NCI-H2196 (cell line): ENCODE data around the gene AMIGO3.
"Not testable (repeated sequence)": the region's sequence is repeated elsewhere in the genome, so short reads cannot be mapped to it uniquely, and the experiment has no call there.

Source experiments
- DNase-seq: peaks from one replicate; lab custom pipeline; 2025; ENCODE audit not compliant: unreplicated experiment; lab: John Stamatoyannopoulos, UW

The AMIGO3 gene

DNA sequence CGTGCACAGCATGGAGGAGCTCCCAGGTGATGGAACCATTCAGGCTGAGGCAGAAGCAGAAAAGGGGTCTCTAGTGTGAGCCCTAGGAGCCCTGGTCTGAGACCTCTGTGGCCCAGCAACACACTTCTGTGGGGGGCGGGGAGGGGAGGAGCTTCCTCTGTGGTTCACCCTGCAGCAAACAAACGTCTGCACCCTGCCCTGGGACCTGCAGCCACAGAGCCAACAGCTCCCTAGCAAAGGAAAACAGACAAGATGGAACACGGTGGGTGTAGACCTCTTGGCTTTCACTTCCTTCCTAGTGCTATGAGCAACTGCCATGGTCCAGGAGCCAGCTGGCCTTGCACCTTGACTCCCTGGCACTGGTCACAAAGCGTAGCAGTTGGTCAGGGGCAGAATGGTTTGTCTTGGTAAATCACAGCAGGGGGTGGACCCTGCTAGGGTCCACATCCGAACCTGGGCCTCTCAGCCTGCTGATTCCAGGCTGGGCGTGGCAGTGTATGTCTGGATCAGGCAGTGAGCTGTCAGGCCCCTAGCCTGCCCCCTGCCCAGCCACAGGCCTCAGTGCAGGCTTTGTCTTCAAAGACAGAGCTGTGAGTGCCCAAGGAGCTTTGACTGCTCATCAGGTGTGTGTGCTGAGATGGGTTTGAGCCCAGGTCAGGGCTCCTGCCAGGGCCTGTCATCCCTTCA is 6.7 kb downstream of the AMIGO3 start:
- DNase-seq, result no peak

DNA sequence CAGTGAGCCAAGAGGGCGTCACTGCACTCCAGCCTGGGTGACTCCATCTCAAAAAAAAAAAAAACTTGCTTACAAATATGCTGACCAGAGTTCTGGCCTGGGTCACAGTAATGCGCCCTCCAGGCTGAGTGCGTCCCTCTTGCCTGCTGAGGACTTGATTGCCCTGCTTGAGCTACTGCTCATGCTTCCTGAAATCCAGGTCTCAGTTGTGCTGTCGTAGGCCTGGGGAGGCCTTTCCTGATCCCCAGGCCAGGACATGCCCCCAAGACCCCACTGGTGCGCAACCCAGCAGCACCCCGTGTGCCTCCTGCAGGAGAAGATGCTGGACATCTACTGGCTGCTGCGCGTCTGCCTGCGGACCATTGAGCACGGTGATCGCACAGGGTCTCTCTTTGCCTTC is 7.3 kb downstream of the AMIGO3 start:
- DNase-seq, result no peak

DNA sequence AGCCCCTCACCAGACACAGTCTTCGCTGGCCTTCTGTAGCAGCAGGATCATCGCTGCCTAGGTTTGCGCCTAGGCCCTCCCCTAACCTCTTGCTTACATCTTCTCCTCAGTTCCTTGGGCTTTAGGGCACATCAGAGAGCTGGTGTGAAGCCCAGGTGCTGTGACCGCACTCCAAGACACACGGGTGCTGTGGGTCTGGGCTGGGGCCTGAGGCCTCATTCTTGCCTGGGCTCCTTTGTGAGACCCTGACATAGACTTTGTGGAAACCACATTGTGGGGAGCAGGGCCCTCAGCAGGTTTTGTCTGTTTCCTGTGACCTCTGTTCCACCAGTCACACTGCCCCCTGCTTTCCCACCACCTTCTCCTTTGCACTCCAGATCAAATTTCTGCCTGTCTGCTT is 8.0 kb downstream of the AMIGO3 start:
- no peak for DNase-seq

DNA sequence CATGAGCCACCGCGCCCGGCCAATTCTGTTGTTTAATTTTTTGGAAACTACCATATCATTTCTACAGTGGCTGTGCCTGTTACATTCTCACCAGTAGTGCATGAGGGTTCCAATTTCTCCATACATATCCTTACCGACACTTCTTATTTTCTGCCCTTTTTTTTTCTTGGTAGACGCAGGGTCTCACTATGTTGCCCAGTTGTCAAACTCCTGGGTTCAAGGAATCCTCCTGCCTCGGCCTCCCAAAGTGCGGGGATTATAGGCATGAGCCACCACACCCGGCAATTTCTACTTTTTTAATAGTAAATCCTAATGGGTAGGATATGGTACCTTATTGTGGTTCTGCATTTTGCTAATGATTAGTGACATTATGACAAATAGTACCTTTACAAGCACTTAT is 9.6 kb downstream of the AMIGO3 start:
- no peak for DNase-seq

GRCh38 chr3:49707113-49707480 is 12.4 kb downstream of the AMIGO3 start:
- no peak for DNase-seq

DNA sequence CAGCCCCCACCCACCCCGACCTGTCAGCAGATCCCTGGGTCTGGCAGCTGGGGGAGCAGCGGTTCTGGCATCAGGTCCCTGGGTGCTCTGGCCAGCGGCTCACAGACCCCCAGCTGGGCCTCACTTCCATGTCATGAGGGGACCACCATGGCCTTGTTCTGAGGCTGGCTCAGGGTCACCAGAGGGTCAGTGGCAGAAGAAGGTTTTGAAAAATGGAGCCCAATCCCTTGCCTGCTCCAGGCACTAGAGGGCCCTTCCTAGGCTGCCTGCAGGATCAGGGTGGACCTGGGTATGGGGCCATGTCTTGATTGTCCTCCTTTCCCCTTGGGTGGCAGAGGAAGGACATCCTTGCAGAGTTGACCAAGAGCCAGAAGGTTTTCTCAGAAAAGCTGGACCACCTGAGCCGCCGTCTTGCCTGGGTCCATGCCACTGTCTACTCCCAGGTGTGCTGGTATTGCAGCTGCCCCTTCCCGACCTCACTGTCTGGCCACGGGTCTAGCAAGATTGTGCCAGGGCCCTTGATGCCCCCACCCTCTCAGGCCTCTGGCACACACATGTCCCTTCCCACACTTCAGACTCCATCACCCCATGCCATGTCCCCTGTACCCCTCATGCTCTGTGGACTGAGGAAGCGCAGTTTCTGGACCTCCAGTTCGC is 12.9 kb downstream of the AMIGO3 start:
- no peak for DNase-seq

DNA sequence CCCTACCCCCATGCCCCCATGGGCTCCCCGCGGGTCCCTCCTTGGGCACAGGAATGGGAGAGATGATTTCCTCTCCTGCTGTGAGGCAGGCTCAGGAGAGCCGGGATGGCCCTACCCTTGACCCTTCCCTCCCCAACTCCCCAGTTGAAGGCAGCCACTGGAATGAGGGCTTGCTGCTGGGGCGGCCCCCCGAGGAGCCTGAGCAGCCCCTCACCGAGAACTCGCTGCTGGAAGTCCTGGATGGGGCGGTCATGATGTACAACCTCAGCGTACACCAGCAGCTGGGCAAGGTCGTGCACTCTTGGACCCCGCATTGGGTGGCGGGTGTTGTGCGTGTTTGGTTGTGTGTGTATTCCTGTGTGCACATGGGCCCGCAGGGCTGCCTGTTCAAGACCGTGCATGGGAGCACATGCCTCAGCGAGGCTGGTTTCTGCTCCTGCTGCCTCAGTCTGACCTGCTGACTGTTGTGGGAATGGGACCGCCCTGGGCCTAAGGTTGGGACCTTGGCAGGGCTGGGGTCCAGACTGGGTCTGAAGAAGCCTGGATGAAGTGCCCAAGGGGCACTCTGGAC is 14.0 kb downstream of the AMIGO3 start:
- no peak for DNase-seq

GRCh38 chr3:49704629-49705028 is 14.9 kb downstream of the AMIGO3 start:
- no peak for DNase-seq

DNA sequence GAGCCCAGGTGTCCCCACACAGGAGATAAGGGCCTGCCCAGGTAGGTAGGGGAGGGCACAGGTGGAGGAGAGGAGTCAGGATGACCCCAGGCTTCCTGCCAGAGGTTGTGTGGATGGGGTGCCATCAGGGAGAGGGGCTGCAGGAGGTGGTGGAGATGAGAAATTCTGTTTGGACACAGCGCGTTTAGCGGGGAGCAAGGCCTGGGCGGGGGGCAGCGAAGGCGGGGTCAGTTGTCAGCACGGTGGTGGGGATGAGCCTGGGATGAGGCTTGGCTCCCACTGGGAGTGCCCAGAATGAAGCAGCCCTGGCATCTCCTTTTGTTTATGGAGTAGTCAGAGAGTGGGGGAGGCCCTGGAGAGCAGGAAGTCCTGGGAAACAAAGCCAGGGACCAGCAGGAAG is 15.5 kb downstream of the AMIGO3 start:
- DNase-seq, result no peak

GRCh38 chr3:49703443-49703927 is 16.0 kb downstream of the AMIGO3 start:
- peak; percentile 60 for DNase-seq

GRCh38 chr3:49702672-49703071 is 16.8 kb downstream of the AMIGO3 start:
- no peak for DNase-seq

GRCh38 chr3:49701388-49702077 is 18.0 kb downstream of the AMIGO3 start:
- no peak for DNase-seq

DNA sequence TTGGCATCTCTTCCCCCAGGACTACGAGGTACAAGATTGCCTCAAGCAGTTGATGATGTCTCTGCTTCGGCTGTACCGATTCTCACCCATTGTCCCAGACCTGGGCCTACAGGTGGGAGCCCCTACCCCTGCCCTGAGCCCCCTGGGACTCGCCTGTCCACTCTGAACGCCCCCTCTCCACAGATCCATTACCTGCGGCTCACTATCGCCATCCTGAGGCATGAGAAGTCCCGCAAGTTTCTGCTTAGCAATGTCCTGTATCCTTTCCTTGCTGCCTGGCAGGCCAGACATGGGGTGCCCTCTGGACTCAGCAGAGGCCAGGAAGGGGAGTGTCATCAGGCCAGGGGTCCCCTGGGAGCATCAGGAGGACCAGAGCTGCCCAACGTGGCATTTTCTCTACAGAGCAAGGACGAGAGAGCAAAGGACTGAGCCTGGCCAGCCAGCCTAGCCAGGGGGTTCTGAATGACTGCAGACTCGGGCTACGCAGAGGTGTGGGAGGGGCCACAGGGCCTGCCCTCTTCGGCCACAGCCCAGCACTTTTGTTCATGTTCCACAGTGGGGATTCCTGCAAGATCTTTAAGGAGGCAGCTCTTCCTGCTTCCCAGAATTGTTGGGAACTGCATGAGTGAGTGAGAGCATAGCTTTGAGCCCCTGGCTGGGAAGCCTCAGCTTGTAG is 18.9 kb downstream of the AMIGO3 start:
- no peak for DNase-seq

DNA sequence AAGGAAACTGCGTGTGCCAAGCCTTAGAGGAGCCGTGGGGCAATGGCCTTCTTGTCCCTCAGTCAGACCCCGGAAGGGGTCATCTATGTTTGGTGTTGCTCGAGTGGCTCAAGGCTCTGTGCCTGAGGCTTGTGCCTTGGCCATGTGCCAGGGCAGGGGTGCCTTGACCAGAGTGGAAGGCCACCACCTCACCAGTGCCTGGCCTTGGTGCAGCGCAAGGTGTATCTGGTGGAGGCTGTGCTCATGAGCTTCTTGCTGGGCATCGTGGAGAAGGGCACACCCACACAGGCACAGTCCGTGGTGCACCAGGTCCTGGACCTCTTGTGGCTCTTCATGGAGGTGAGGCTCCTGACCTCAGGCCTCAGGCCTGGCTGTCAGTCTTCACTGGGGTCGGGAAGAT is 19.5 kb downstream of the AMIGO3 start:
- DNase-seq, result no peak

DNA sequence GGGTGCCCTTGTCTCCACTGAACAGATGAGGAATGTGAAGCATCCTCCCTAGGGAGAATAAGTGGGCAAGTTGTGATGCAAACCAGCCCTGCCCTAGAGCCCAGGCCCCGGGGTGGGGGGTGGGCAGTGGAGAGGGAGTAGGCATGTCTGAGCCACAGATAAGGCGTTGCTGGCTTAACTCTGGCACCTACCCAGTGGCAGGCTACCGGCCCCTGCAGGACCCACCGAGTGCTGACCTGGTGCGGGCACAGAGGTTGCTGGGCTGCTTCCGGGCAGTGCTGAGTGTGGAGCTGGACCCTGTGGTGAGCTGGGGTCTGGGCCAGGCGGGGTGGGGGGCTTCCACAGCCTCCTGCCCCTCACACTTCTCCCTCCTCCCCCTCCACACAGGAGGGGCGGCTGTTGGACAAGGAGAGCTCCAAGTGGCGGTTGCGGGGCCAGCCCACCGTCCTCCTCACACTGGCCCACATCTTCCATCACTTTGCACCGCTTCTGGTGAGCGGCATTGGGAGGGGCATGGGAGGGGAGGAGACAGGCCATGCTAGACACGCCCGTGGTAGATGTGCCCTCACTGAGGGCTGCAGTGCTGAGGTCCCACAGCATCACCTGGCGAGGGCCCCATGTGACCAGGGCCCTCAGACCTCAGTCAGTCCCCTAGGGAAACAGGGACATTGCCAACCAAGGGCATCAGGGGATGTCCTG is 20.1 kb downstream of the AMIGO3 start:
- DNase-seq, result no peak

- DNase-seq, result not testable (repeated sequence)
Measured at GRCh38 chr3:49695350-49696015, 24.0 kb downstream of the AMIGO3 start.

- DNase-seq, result not testable (repeated sequence)
Measured at GRCh38 chr3:49694409-49695070, 24.9 kb downstream of the AMIGO3 start.

DNA sequence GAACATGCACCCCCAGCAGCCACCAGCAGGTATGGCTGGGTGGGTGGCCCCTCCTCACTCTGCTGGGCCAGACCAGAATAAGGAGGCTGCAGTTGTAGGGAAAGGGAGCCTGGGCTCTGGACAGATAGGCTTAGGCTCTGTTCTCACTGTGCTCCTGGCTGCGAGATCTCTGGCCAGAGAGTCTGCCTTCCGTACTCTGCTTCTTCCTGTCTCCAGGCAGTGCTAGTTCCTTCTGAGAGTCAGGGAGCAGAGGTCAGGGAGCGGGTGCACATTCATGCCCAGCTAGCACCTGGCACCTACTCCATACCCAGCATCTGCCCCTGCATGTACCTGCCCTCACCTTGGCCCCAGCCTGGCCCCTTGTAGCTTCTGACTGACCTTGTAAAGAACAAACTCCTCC is 28.0 kb downstream of the AMIGO3 start:
- not testable (repeated sequence) for DNase-seq

DNA sequence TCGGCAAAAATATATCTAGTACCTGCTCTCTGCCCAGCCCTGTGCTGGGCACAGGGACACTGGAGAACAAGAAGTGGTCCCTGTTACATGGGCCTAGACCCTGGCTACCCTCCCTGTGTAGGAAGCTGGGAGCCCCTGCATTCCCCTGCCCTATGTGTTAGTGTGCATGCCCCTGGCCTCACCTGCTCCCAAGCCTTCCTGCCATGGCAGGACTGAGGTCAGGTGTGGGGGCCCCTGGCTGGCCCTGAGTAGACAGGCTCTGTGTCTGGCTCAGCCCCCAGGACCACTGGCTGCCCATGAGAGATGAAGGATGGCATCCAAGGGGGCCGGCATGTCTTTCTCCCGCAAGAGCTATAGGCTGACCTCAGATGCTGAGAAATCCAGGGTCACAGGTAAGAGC is 28.6 kb downstream of the AMIGO3 start:
- DNase-seq, result not testable (repeated sequence)
